K562 (cell line): ENCODE measurements around the gene OST4. TPM values are rescaled to one million over a fixed set of nuclear protein-coding genes. Genes with fewer than 3 reads are reported as not detected.

ENCODE experiments used
- ATAC-seq: fragments of 200-7000 bp; cut with Tn5 transposase; 3 replicates; pipeline ENCODE4 v1.9.1; 2020; ENCODE audit warnings: moderate library complexity
- BruUV-seq: library from RNA; stranded (reverse); fragments of 400-500 nt; replicated peaks from 2 replicates; lab custom pipeline; 2021; lab: Mats Ljungman, UMichigan
- CTCF ChIA-PET: fragments of 300-600 bp; formaldehyde crosslinking; extraction: SDS; loops from one replicate; lab custom pipeline; 2021; ENCODE audit warnings: low intra/inter-chr PET ratio; lab: Yijun Ruan, JAX
- POLR2A ChIA-PET: fragments of 300-600, 350-650 bp; sonication (Branson Sonifier 250); formaldehyde crosslinking; extraction: SDS; loops from one replicate; lab custom pipeline; 2021; ENCODE audit warnings: antibody characterized with exemption, inconsistent platforms; lab: Yijun Ruan, JAX
- DNase-seq, 4 experiments: peaks; one replicate each; pipeline versions ENCODE4 v3.0.0 to v3.0.0-alpha.2; 2011 to 2018; ENCODE audit warnings: low spot score in 3 of 4, mixed read lengths in 3 of 4; ENCODE audit errors: extremely low read depth in 1 of 4
- FAIRE-seq: peaks from 2 replicates; lab custom pipeline; 2011; peaks lifted over from hg19 to GRCh38; lab: Jason Lieb, UNC
- H2AFZ ChIP-seq: 2 replicates; pipeline ENCODE4 v1.6.0; 2011; ENCODE audit warnings: low read depth, low read length, control low read depth, inconsistent platforms
- H3K27ac ChIP-seq: fragments of 200-600 bp; 3 replicates; pipeline ENCODE4 v1.8.0; 2011; ENCODE audit warnings: low read depth, mild to moderate bottlenecking, control low read depth, inconsistent platforms, low read length, moderate library complexity, mixed read lengths; ENCODE audit errors: extremely low read depth
- H3K27me3 ChIP-seq, 2 experiments: fragments of 300-600 bp in 1 of 2; 2 replicates in 1 of 2; 3 replicates in 1 of 2; pipeline versions ENCODE4 v1.6.0 to v1.8.0; 2011; ENCODE audit warnings: inconsistent platforms in 2 of 2, low read length in 2 of 2, mild to moderate bottlenecking in 1 of 2, mixed read lengths in 1 of 2, moderate library complexity in 1 of 2; ENCODE audit not compliant: control insufficient read depth in 2 of 2, insufficient read depth in 2 of 2
- H3K36me3 ChIP-seq: fragments of 300-600 bp; 3 replicates; pipeline ENCODE4 v1.8.0; 2011; ENCODE audit warnings: mild to moderate bottlenecking, low read length, inconsistent platforms; ENCODE audit not compliant: control insufficient read depth, insufficient read depth
- H3K4me1 ChIP-seq, 2 experiments: fragments of 200-600 bp in 1 of 2; replicated peaks in 1 of 2; 2 replicates in 1 of 2; 3 replicates in 1 of 2; pipeline versions ENCODE4 v1.5.1 to v1.8.0; 2011; ENCODE audit warnings: inconsistent platforms in 2 of 2, low read length in 2 of 2, mild to moderate bottlenecking in 1 of 2, mixed read lengths in 1 of 2, moderate library complexity in 1 of 2; ENCODE audit not compliant: control insufficient read depth in 2 of 2, insufficient read depth in 2 of 2
- H3K4me2 ChIP-seq: 2 replicates; pipeline ENCODE4 v1.6.1; 2011; ENCODE audit warnings: low read length, control low read depth, inconsistent platforms, mixed read lengths; ENCODE audit not compliant: insufficient read depth
- H3K4me3 ChIP-seq: fragments of 200-600 bp; sonication (generic), shearing (Covaris generic); 2 replicates; pipeline ENCODE4 v1.5.1; 2016; ENCODE audit warnings: control low read depth, inconsistent platforms
- H3K79me2 ChIP-seq: fragments of 200-600 bp; 3 replicates; pipeline ENCODE4 v1.8.0; 2011; ENCODE audit warnings: low read length, inconsistent platforms; ENCODE audit not compliant: control insufficient read depth, insufficient read depth
- H3K9ac ChIP-seq, 2 experiments: 2 replicates each; pipeline versions ENCODE4 v1.6.0 to v1.6.1; 2011; ENCODE audit warnings: low read depth in 2 of 2, low read length in 2 of 2, control low read depth in 1 of 2, inconsistent platforms in 1 of 2, mild to moderate bottlenecking in 1 of 2, mixed read lengths in 1 of 2; ENCODE audit not compliant: insufficient read depth in 1 of 2
- H3K9me1 ChIP-seq: one replicate; pipeline ENCODE4 v1.6.0; 2011; ENCODE audit warnings: inconsistent platforms, mild to moderate bottlenecking, low read length, moderate library complexity; ENCODE audit not compliant: control insufficient read depth, insufficient read depth
- H3K9me3 ChIP-seq: replicated peaks from 2 replicates; pipeline ENCODE4 v1.5.1; 2011; ENCODE audit warnings: low read depth, low read length, inconsistent platforms; ENCODE audit not compliant: control insufficient read depth, insufficient read depth
- H4K20me1 ChIP-seq: replicated peaks from 2 replicates; pipeline ENCODE4 v1.6.1; 2011; ENCODE audit warnings: low read length, inconsistent platforms, mixed read lengths; ENCODE audit not compliant: control insufficient read depth, insufficient read depth
- E2F3 ChIP-seq: fragments of 250-450 bp; sonication (Bioruptor Pico); IDR thresholded peaks from 2 replicates; pipeline ENCODE4 v1.4.0; 2020; ENCODE audit warnings: mild to moderate bottlenecking
- MAX ChIP-seq: sonication (generic); formaldehyde crosslinking; IDR thresholded peaks from 2 replicates; pipeline ENCODE4 v1.9.0; 2022; ENCODE audit warnings: mild to moderate bottlenecking, missing genetic modification reagents
- WGBS: fragments of 100-300 bp; shearing (Covaris generic); methylation state at CpG from one replicate; pipeline ENCODE4 v1.1.6; 2016; ENCODE audit warnings: low coverage, mixed read lengths; ENCODE audit not compliant: insufficient coverage; ENCODE audit errors: missing lambda C conversion rate; 5-methylcytosine and 5-hydroxymethylcytosine counted together
- in situ Hi-C: fragments of 300-500 bp; cut with MboI; formaldehyde crosslinking; loops from 4 replicates; pipeline ENCODE4 v1.15.0; 2018; ENCODE audit warnings: inconsistent platforms, mixed read lengths
- intact Hi-C: fragments of 100-400 bp; cut with micrococcal nuclease; formaldehyde crosslinking; loops from 2 replicates; pipeline ENCODE4 v1.14.2; 2022
- polyA plus RNA-seq, 8 experiments: library from polyadenylated mRNA; depleted of rRNA in 4 of 8; stranded (reverse) in 5 of 8; unstranded in 3 of 8; fragments of >200 nt; fragmentation: Nextera tagmentation in 2 of 8; fragmentation: Illumina TruSeq in 1 of 8; extraction: Ambion mirVana in 2 of 8; extraction: Trizol in 1 of 8; gene quantifications; 2 replicates each; pipeline versions ENCODE4 v1.2.1 to v1.2.3, GENCODE V29; 2011 to 2014; ENCODE audit warnings: inconsistent platforms in 1 of 8, missing spikeins in 1 of 8
- total RNA-seq, 7 experiments: library from RNA; depleted of rRNA in 6 of 7; stranded (reverse); fragments of >200 nt in 6 of 7; fragmentation: Illumina TruSeq in 2 of 7; extraction: Trizol in 2 of 7; gene quantifications; 2 replicates each; pipeline versions ENCODE4 v1.2.1 to v1.2.3, GENCODE V29; 2011 to 2021; ENCODE audit warnings: low replicate concordance in 1 of 7

Gene OST4
- total and polyA plus RNA-seq, 9 of the 15 experiments (the other 6 are each of a cell fraction or from before 2014, with no cell fraction given): 186 to 1,155 (median 355) TPM

- ChIA-PET POLR2A (interaction anchor here (0.5 to 2.1 kb wide), 6 partner anchors 9 to 167 kb away, joined by 3 to 5 read pairs (median 4); no protein-coding TSS in a partner anchor), CTCF (interaction anchor here (0.6 kb wide), 1 partner anchor 126 kb away, joined by 3 read pairs; no protein-coding TSS in a partner anchor)
- H3K4me2 ChIP-seq: peak overlapping the region; percentile 89; the same call in 1 of the 2 replicates
- H2AFZ ChIP-seq: no peak overlapping the region
- H3K79me2 ChIP-seq: peaks cover 10% of the 10 kb centered on the region; the same call in 1 of the 3 replicates
- H3K9ac ChIP-seq: no peak overlapping the region
- peaks cover 48 to 66% of the 10 kb centered on the region in 2 experiments for H3K4me1 ChIP-seq
- H3K27ac ChIP-seq: no peak overlapping the region
- no peaks in the 10 kb centered on the region for H3K9me3 ChIP-seq
- ATAC-seq: no peak
- TF ChIP-seq MAX (CRISPR knock-in tag) (0 out of 2 replicates have a peak, but pooled peaks have one; percentile 6), E2F3 (no peak)
- 72% methylated on average over 3 of the region's 5 CpGs for WGBS
- no peaks in the 10 kb centered on the region for H3K9me1 ChIP-seq
- H3K4me3 ChIP-seq: no peak overlapping the region
- no peak for DNase-seq
- H3K36me3 ChIP-seq: no peaks in the 10 kb centered on the region
- H3K27me3 ChIP-seq: no peaks in the 10 kb centered on the region
- H4K20me1 ChIP-seq: no peaks in the 10 kb centered on the region
- intact Hi-C loops: no loop called here
- no peak for FAIRE-seq
- in situ Hi-C loops: loop anchor here (5.0 kb wide), 1 partner anchor 126 kb away; no protein-coding TSS in a partner anchor
- no TSS peak for BruUV-seq
These were observed 16.5 kb upstream of the OST4 start for GRCh38 chr2:27087823-27088410.
